Dermis microvascular lymphatic vessel endothelial cell (primary cell): Measurements from ENCODE around the gene MYL4. TPM values are rescaled to one million over a fixed set of nuclear protein-coding genes. Genes with fewer than 3 reads are reported as not detected.

Source experiments
- DNase-seq, 2 donors: peaks; one replicate each; pipeline versions ENCODE4 v3.0.0 to v3.0.0-alpha.2; 2010; ENCODE audit warnings: low read depth in 2 of 2
- total RNA-seq: library from RNA; depleted of rRNA; stranded (reverse); fragments of >200 nt; gene quantifications from 2 replicates; pipeline ENCODE4 v1.2.1, GENCODE V29; 2014

Gene MYL4
- total RNA-seq, 1 donor from 2014 or later: 0.90 TPM

DNA sequence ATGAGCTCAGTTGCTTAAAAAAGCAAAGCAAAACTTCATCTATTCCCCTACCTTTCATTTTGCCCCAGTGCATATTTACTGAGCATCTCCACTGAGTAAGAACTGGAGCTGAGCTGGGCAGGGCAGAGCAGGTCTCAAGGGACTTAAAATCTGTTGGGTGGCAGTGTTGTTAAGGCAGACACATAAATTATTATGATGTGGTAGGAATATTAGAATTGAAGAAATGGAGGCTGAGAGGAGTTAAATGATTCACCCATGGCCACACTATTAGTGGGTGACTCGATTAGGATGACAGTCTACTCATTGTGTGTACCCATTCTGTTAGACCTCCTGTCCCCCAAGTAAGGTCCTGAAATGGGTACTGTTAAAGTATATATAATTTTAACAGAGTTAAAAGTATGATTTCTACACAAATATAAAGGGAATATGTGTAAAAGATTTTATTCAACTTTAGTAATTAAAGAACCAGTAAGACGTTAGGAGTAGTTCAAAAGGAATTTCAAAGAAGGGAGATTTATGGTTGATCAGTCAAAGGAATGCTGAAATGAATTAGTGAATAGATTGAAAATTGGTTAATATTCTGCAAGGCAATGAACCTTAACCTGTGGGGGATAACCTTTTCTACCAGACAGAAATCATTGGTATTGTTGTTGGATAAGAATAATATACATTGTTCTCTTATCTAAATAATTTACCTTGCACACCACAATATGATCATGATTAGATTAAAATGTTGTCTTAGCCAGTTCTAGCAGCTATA, 62.0 kb downstream of the MYL4 start:
- DNase-seq: no peak

GRCh38 chr17:47272491-47272890, 63.3 kb downstream of the MYL4 start:
- DNase-seq: no peak

- DNase-seq: no peak
These were observed 64.1 kb downstream of the MYL4 start for GRCh38 chr17:47273245-47273644.

Other genes with a start within 250 kb of the MYL4 start
- gene RPRML, start 230.1 kb upstream of the MYL4 start, total RNA-seq: not detected in 2 replicates
- 121 and 123 TPM in 2 replicates for gene CDC27, start 20.1 kb upstream of the MYL4 start, total RNA-seq
- gene ITGB3, start 44.5 kb downstream of the MYL4 start, total RNA-seq: 149 and 223 TPM in 2 replicates
- gene EFCAB13, start 114.6 kb downstream of the MYL4 start, total RNA-seq: 2.3 and 4.2 TPM in 2 replicates